Stomach (tissue), 9 donors: ENCODE measurements around the gene RBM46. TPM values are rescaled to one million over a fixed set of nuclear protein-coding genes. Genes with fewer than 3 reads are reported as not detected.
A peak's percentile ranks its signal among the peaks of the same experiment; 100 is the strongest.

ENCODE experiments used
- DNase-seq, 2 donors: peaks; one replicate each; pipeline versions ENCODE4 v3.0.0 to v3.0.0-alpha.2; 2013 to 2019
- H3K27ac ChIP-seq, 5 donors: fragments of 200-600 bp in 4 of 5; sonication (generic) in 4 of 5; one replicate each; pipeline ENCODE4 v1.5.1; 2013 to 2019; ENCODE audit warnings: mild to moderate bottlenecking in 1 of 5, moderate library complexity in 1 of 5
- H3K27me3 ChIP-seq, 3 donors: fragments of 200-600 bp; sonication (generic); one replicate each; pipeline ENCODE4 v1.5.1; 2017 to 2019; ENCODE audit warnings: mixed run types in 1 of 3
- H3K36me3 ChIP-seq, 4 donors: fragments of 200-600 bp; sonication (generic); 1 replicate in 3 of 4; 2 replicates in 1 of 4; pipeline ENCODE4 v1.5.1; 2016 to 2019
- H3K4me1 ChIP-seq, 4 donors: fragments of 200-600 bp; sonication (generic); one replicate each; pipeline ENCODE4 v1.5.1; 2016 to 2019
- H3K4me3 ChIP-seq, 4 donors: fragments of 200-600 bp; sonication (generic) in 3 of 4; one replicate each; pipeline ENCODE4 v1.5.1; 2016 to 2019; ENCODE audit warnings: mild to moderate bottlenecking in 1 of 4
- H3K9me3 ChIP-seq, 4 donors: fragments of 200-600 bp; sonication (generic); one replicate each; pipeline ENCODE4 v1.5.1; 2016 to 2019
- CTCF ChIP-seq, 7 experiments: fragments of 450-650 bp in 4 of 7; fragments of 200-600 bp in 3 of 7; sonication (generic) in 3 of 7; IDR thresholded peaks; one replicate each; pipeline ENCODE4 v1.5.1; 2016 to 2019; ENCODE audit warnings: antibody characterized with exemption in 7 of 7, control low read depth in 2 of 7, mild to moderate bottlenecking in 1 of 7
- EP300 ChIP-seq: sonication (generic); formaldehyde crosslinking; IDR thresholded peaks from one replicate; pipeline ENCODE4 v1.6.1; 2017; ENCODE audit warnings: antibody characterized with exemption
- POLR2A ChIP-seq, 4 donors: fragments of 450-650 bp; IDR thresholded peaks; one replicate each; pipeline ENCODE4 v1.6.1; 2016; ENCODE audit warnings: antibody characterized with exemption in 4 of 4, control low read depth in 2 of 4, mild to moderate bottlenecking in 1 of 4, moderate library complexity in 1 of 4
- POLR2AphosphoS5 ChIP-seq, 3 donors: sonication (generic); formaldehyde crosslinking; IDR thresholded peaks; one replicate each; pipeline ENCODE4 v1.6.1; 2016; ENCODE audit warnings: antibody characterized with exemption in 3 of 3
- WGBS, 5 donors: extraction: QIAGEN DNeasy Blood & Tissue Kit in 3 of 5; methylation state at CpG; one replicate each; pipeline versions ENCODE4 v1.1.5 to v1.1.7; 2013 to 2018; 5-methylcytosine and 5-hydroxymethylcytosine counted together
- intact Hi-C: fragments of 100-400 bp; cut with DNase I; formaldehyde crosslinking; loops from one replicate; pipeline ENCODE4 v1.15.1; 2023; ENCODE audit warnings: low total_unique reads
- polyA plus RNA-seq, 3 donors: library from polyadenylated mRNA; stranded (reverse); fragments of 200-250 nt; gene quantifications; one replicate each; pipeline ENCODE4 v1.2.3, GENCODE V29; 2013
- total RNA-seq, 5 donors: library from RNA; depleted of rRNA; stranded (reverse); fragments of >200 nt; gene quantifications; one replicate each; pipeline versions ENCODE4 v1.1.0 to v1.2.3, GENCODE V29; 2014 to 2016
- donor health status: healthy with polysubstance abuse.
- donor health status: Bipolar disorder and iron deficiency.
- donor health status: healthy.

RBM46 gene
- total and polyA plus RNA-seq, 8 donors = not detected

GRCh38 chr4:154738426-154738825 is 42.6 kb upstream of the RBM46 start:
- Histone ChIP-seq H3K9me3 (no peaks in the 10 kb centered on the region), H3K4me1 (peaks cover 12 to 25% (median 21%) of the 10 kb centered on the region in 4 donors), H3K4me3 (no peak overlapping the region), H3K36me3 (no peaks in the 10 kb centered on the region), H3K27me3 (peaks cover 4 to 39% (median 21%) of the 10 kb centered on the region in 3 donors), H3K27ac (no peak overlapping the region)
- TF ChIP-seq EP300 (no peak), CTCF (IDR thresholded peaks at IDR 0.05) (no peak), POLR2AphosphoS5 (IDR thresholded peaks at IDR 0.05) (no peak), POLR2A (IDR thresholded peaks at IDR 0.05) (no peak)
- WGBS, 5 donors = 13 to 22% (median 16%) methylated on average over 2 of the region's 2 CpGs
- DNase-seq = no peak
- intact Hi-C loops = no loop called here

GRCh38 chr4:154739111-154739510 is 42.0 kb upstream of the RBM46 start:
- Histone ChIP-seq H3K27me3 (peaks cover 4 to 40% (median 28%) of the 10 kb centered on the region in 3 donors), H3K36me3 (no peaks in the 10 kb centered on the region), H3K9me3 (no peaks in the 10 kb centered on the region), H3K4me1 (peaks cover 15 to 32% (median 27%) of the 10 kb centered on the region in 4 donors), H3K27ac (no peak overlapping the region), H3K4me3 (no peak overlapping the region)
- TF ChIP-seq POLR2AphosphoS5 (IDR thresholded peaks at IDR 0.05) = no peak
- no peak for TF ChIP-seq CTCF (IDR thresholded peaks at IDR 0.05)
- no peak for TF ChIP-seq POLR2A (IDR thresholded peaks at IDR 0.05)
- TF ChIP-seq EP300 = no peak
- intact Hi-C loops = no loop called here
- no peak for DNase-seq

GRCh38 chr4:154740462-154740861 is 40.6 kb upstream of the RBM46 start:
- Histone ChIP-seq H3K4me3 (no peak overlapping the region), H3K27ac (no peak overlapping the region), H3K4me1 (peaks cover 20 to 38% (median 34%) of the 10 kb centered on the region in 4 donors), H3K27me3 (peaks cover 4 to 53% (median 39%) of the 10 kb centered on the region in 3 donors), H3K9me3 (no peaks in the 10 kb centered on the region), H3K36me3 (no peaks in the 10 kb centered on the region)
- intact Hi-C loops = no loop called here
- 44 to 68% (median 50%) methylated on average over 24 of the region's 24 CpGs for WGBS, 5 donors
- DNase-seq = peak in 1 of 2 donors; percentile 15
- TF ChIP-seq POLR2AphosphoS5 (IDR thresholded peaks at IDR 0.05) (no peak), EP300 (no peak), CTCF (IDR thresholded peaks at IDR 0.05) (no peak), POLR2A (IDR thresholded peaks at IDR 0.05) (no peak)

GRCh38 chr4:154741131-154741665 is 39.9 kb upstream of the RBM46 start:
- no peaks in the 10 kb centered on the region for H3K36me3 ChIP-seq
- peaks cover 4 to 58% (median 41%) of the 10 kb centered on the region in 3 donors for H3K27me3 ChIP-seq
- peak overlapping the region in 1 of 4 donors; percentile 68 for H3K4me3 ChIP-seq
- intact Hi-C loops = no loop called here
- WGBS, 5 donors = 14 to 25% (median 17%) methylated on average over 20 of the region's 20 CpGs
- H3K4me1 ChIP-seq = peaks cover 20 to 38% (median 34%) of the 10 kb centered on the region in 4 donors
- TF ChIP-seq CTCF (IDR thresholded peaks at IDR 0.05) (no peak), POLR2A (IDR thresholded peaks at IDR 0.05) (no peak), EP300 (no peak), POLR2AphosphoS5 (IDR thresholded peaks at IDR 0.05) (no peak)
- no peak overlapping the region for H3K27ac ChIP-seq
- no peaks in the 10 kb centered on the region for H3K9me3 ChIP-seq
- peak in 1 of 2 donors; percentile 21 for DNase-seq
